GM19240 (cell line): ENCODE results near the gene STXBP4.

Source experiments
- DNase-seq: peaks from one replicate; pipeline ENCODE4 v3.0.0; 2011; ENCODE audit warnings: low spot score; ENCODE audit not compliant: insufficient read length

Gene STXBP4

GRCh38 chr17:54969658-54970572 lies 1.4 kb downstream of the STXBP4 start:
- no peak for DNase-seq

DNA sequence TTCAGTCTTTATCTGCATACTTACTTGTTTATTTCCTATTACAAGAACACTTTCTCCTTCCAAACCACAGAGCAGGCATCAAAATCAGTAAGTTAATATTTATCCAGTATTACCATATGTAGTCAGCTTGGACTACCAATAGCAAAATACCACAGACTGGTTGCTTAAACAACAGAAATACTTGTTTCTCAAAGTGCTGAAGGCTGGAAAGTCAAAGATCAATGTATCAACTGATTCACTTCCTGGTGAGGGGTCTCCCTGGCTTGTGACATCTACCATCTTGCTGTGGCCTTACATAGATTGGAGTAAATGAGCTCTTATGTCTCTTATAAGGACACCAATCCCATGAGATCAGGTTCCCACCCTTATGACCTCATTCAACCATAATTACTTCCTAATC lies 2.6 kb downstream of the STXBP4 start:
- DNase-seq: no peak

- no peak for DNase-seq
Observed at GRCh38 chr17:54971901-54972300, 3.3 kb downstream of the STXBP4 start.

GRCh38 chr17:54972406-54973138 lies 4.0 kb downstream of the STXBP4 start:
- no peak for DNase-seq

GRCh38 chr17:54974759-54975158 lies 6.2 kb downstream of the STXBP4 start:
- DNase-seq: no peak

- DNase-seq: no peak
Observed at GRCh38 chr17:54976316-54976715, 7.8 kb downstream of the STXBP4 start.

DNA sequence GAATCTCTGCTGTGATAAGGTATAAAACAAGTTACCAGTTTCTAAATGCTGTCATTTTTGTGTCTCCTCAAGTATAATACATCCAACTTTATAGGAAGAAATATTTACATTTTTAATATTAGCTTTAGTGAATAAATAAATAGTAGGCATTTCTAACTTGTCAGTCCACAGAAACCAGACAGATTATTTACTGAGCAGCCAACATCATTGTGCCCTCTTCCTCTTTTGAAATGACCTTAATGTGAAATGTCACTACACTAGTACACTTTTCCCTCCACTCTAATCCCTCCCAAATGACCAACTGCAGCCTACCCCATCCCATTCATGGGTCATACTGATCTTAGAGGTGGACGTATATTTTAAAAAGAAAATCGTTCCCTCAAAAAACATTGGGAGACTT lies 9.2 kb downstream of the STXBP4 start:
- DNase-seq: no peak

GRCh38 chr17:54979657-54980056 lies 11.1 kb downstream of the STXBP4 start:
- no peak for DNase-seq

GRCh38 chr17:54980375-54980774 lies 11.8 kb downstream of the STXBP4 start:
- DNase-seq: no peak

DNA sequence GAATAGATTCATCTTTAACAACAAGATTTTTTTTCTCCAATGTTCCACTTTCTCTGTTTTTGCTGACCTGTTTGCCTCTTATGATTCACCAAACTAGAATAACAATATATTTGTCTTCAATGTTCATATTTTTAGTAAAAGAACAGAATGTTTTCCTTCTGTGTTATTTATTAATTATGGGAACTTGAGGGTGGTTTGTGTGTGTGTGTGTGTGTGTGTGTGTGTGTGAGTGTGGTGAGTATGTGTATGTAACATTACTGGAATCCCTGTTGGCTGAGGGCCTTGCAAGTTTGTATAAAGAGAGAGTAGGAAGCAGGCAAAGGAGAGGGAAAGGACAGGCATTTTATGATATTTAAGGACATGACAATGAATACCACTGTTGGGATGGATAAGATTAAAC lies 13.8 kb downstream of the STXBP4 start:
- DNase-seq: no peak

DNA sequence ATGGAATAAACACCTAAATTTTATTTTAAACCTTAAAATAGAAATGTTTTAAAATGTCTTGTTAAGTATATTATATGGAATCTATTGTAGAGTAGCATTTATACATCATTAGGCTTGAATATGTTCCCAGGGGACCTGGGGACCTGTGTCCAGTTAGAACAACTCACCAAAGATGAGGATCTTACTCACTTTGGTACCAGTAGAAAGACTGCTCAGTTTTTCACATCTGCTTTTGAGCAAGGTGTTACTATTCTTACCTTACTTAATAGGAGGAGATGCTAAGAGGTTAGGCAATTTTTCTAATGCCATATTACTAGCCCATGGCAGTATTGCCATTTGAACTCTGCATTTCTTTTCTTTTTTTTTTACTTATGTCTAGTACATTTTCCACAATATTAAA lies 14.7 kb downstream of the STXBP4 start:
- no peak for DNase-seq

DNA sequence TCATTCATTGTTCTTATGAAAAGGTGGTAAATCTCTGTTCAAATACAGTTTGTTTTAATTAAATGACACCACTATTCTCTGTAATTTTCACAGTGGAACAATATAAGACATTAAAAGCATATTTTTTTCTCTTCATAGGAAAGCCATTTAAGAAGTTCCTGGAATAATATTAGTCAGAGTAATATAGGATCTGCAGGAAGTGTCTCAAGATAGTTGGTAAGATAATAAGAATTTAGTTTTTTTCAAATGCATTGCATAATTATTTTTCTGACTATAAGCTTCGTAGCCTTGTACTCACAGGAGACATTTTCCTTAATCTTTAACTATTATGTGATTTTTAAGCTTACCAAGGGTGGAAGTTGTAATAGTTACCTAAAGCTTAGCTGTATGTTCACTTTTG lies 16.9 kb downstream of the STXBP4 start:
- no peak for DNase-seq

DNA sequence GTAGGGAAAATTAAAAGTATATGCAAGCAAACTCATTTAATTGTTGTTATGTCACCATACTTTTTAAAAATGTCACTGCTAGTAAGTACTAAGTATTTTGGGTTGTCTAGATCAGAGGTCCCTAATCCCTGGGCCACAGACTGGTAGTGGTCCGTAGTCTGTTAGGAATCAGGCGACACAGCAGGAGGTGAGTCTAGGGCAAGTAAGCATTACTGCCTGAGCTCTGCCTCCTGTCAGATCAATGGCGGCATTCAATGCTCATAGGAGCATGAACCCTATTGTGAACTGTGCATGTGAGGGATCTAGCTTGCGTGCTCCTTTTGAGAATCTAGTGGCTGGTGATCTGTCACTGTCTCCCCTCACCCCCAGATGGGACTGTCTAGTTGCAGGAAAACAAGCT lies 21.6 kb downstream of the STXBP4 start:
- no peak for DNase-seq

- no peak for DNase-seq
Observed at GRCh38 chr17:54991567-54991966, 23.0 kb downstream of the STXBP4 start.

DNA sequence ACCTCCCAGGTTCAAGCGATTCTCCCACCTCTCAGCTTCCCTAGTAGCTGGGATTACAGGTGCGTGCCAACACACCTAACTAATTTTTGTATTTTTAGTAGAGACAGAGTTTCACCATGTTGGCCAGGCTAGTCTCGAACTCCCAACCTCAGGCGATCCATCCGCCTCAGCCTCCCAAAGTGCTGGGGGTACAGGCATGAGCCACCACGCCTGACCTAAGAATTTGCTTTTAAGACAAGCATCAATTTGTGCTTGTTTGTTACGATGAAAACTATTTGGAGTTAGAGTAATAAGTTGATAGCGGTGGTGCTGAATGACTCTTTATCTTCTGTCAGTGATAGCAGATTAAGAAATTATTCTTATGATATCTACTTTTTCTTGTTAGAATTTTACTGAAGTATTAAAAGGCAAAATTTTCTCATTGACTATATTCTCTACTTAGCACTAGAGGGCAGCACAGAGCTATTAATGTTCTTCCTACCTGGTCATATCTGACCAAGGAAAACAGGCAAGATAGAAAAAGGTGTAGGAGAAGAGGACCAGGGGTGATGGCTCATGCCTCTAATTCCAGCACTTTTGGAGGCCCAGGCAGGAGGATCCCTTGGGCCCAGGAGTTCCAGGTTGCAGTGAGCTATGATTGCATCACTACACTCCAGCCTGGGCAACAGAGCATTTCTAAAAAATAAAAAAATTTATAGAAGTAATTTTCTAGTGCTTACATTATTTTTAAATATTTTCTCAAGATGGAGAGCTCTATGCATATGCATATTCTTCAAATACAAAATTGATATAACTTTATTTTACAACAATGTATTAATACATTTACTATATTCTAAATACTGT lies 24.5 kb downstream of the STXBP4 start:
- DNase-seq: no peak

DNA sequence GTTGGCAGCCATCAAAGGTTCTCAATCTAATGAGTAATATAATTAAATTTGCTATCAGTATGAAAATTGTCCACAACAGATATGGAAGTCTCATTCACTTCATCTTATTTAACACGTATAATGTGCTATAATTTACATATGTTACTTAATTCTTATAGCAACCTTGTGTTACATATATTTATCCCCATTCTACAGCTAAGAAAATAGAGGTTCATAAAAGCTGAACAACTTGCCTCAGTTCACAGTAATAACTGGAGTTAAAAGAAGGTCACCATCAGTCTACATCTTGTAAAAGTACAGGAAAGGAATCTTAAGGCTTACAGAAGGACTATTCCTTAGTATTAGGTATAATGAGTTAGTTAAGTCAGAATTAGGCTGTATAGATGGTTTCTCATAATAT lies 27.9 kb downstream of the STXBP4 start:
- DNase-seq: no peak

- DNase-seq: no peak
Observed at GRCh38 chr17:55002458-55002857, 33.9 kb downstream of the STXBP4 start.

GRCh38 chr17:55004484-55004883 lies 35.9 kb downstream of the STXBP4 start:
- no peak for DNase-seq

- no peak for DNase-seq
Observed at GRCh38 chr17:55005520-55005919, 37.0 kb downstream of the STXBP4 start.

DNA sequence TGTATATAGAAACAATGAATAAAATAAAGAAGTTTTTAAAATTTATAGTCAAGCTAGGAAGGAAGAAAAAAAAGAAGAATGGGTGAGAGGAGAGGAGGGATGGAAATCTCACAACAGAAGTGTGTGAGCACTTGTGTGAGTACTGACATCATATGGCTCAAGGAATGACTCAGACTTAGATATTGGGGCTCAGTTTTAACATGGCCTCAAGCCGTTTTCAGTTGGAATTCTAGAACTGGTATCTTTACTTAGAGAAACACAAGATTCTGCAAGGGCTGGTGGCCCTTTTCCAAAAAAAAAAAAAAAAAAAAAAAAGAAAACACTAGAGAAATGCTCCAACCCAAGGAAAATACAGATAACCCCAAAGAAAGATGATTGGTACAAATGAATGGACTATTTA lies 55.1 kb downstream of the STXBP4 start:
- DNase-seq: no peak

GRCh38 chr17:55037828-55038227 lies 69.3 kb downstream of the STXBP4 start:
- DNase-seq: no peak

DNA sequence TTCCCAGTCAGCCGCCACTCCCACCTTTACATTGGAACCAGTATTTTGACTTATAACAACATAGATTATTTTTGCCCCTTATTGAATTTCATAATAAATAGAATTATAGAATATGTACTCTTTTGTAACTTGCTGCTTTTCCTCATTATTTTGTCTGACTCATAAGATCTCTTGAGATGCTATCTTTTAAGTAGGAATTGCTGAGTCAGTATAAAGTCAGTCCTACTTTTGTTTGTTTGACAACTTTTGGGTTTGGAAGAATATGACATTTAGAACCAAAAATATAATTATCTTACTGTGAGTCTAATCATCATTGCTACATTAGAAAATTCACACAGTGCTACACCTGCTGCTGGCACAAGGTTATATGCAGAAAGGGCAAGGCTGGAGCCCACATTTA lies 69.7 kb downstream of the STXBP4 start:
- DNase-seq: no peak
